Activated naive CD4-positive, alpha-beta T cell treated with Interleukin-2 at 50 U/mL for 16 hours (primary cell): ENCODE measurements around the gene UGT1A8.

Source experiments
- DNase-seq: peaks from one replicate; pipeline ENCODE4 v3.0.0-alpha.2; 2020

UGT1A8 gene

GRCh38 chr2:233803292-233803911, 186.0 kb downstream of the UGT1A8 start:
- no peak for DNase-seq

DNA sequence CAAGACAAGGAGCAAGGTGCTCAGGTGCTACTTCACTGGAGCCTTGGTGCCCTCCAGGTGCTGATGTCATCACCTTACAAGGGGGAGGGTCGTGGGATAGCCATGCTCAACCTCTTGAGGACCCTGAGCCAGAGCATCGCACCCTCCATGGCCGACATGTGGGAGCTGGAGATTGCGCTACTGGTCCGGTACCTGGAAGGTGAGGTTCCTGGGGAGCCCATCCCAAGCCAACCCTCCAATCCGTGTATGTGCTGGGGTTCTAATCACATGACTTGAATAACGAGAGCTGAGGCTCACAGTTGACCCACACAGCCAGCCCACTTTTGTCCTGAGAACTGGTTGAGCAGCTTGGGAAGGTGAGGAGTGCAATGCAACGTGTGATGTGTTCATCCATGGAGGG, 186.6 kb downstream of the UGT1A8 start:
- DNase-seq = no peak

GRCh38 chr2:233807215-233807865, 189.9 kb downstream of the UGT1A8 start:
- DNase-seq = no peak

GRCh38 chr2:233807966-233808935, 190.8 kb downstream of the UGT1A8 start:
- DNase-seq = no peak

DNA sequence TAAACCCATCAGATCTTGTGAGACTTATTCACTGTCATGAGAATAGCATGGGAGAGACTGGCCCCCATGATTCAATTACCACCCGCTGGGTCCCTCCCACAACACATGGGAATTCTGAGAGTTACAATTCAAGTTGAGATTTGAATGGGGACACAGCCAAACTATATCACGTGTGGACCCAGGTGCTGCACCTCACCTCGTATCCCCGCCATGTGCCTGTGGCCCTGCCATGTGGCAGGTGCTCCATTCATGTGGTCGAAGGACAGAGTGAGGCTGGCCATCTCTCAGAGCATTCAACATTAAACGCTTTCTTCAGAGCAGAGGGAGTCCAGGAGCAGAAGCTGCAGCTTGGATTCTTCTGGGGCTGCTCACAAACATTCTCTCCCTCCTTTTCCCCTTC, 193.0 kb downstream of the UGT1A8 start:
- DNase-seq = peak; percentile 0

GRCh38 chr2:233811087-233811486, 193.7 kb downstream of the UGT1A8 start:
- no peak for DNase-seq

DNA sequence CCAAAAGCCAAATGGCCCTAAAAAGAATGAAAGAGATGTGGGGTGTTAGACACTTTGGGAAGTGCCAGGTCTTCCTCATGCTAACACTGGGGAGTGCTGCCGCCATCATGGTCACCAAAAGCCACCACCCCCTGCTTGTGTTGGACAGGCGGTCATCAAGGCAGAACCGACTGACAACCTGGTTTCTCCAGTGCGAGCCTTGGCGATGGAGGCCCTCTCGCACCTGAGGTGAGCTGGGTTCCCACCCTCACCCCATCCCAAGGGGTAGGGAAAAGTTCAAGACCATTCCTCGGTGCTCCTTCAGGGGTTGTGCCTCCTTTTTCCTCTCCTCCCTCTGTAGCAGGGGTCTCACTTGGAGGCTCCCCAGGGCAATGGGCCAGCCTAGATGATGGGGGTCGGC, 194.3 kb downstream of the UGT1A8 start:
- DNase-seq = no peak

DNA sequence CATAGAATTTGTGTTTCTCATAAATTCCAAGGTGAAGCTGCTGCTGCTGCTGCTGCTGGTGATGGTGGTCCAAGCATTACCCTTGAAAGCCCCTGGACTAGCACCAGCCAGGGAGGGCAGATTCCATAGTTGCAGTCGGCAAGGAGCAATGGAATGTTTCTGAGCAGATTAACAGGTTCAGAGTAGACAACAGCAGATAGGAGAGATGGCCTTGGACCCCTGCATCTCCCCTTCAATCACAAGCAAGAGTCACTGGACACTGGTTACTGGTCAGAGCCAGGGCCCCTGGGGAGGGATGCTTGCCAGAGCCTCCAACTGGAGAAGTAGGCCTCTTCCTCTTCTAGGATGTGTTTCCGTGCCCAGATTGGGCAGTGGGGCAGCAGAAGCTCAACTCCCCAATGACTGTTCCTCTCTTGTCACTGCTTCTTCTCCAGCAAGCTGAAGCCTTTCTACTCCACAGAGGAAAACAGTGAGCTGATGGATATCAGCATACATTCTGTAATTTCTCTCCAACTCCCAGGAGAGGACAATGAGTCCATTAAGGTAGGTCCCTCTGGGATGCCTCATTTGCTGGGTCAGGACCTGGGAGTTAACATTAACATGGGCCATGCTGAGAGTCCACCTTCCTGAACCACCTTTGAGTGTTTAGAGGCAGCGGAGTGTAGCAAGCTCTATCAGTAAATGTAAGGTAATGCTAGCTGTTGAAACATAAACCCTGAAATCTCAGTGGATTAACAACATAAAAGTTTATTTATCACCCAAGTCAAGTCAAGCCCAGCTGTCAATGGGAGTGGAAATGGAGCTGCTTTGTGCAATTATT, 196.0 kb downstream of the UGT1A8 start:
- no peak for DNase-seq

- DNase-seq = no peak
Observed at GRCh38 chr2:233814056-233814835, 196.8 kb downstream of the UGT1A8 start.

DNA sequence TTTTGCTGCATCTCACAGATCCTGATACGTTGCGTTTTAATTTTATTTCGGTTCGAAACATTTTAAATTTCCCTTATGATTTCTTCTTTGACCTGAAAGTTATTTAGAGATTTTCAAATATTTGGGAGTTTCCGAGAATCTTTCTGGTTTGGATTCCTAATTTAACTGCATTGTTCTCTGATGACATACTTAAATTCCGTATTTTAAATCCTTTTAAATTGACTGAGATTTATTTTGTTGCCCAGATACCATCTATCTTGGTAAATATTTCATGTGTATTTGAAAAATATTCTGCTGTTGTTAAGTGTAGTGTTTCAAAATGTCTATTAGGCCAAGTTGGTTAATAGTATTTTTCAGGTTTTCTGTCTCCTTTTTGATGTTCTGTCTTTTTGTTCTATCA, 198.4 kb downstream of the UGT1A8 start:
- DNase-seq = no peak

DNA sequence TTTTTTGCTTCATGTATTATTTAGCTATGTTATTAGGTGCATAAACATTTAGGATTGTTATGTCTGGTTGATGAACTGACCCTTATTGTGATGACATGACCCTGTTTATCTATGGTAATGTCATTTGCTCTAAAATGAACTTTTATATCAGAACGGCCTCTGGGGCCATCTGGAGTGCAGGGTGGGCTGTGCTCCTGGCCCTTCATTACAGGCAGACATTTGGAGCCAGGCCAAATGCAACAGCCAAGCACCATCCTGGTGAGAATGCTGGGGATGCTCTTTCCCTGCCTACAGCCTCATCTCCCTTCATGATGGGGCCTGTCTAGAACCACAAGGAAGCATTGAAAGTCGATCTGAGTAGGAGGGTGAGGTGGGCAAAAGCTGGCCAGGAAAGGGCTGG, 198.9 kb downstream of the UGT1A8 start:
- DNase-seq = no peak

GRCh38 chr2:233816771-233817170, 199.3 kb downstream of the UGT1A8 start:
- DNase-seq = no peak

DNA sequence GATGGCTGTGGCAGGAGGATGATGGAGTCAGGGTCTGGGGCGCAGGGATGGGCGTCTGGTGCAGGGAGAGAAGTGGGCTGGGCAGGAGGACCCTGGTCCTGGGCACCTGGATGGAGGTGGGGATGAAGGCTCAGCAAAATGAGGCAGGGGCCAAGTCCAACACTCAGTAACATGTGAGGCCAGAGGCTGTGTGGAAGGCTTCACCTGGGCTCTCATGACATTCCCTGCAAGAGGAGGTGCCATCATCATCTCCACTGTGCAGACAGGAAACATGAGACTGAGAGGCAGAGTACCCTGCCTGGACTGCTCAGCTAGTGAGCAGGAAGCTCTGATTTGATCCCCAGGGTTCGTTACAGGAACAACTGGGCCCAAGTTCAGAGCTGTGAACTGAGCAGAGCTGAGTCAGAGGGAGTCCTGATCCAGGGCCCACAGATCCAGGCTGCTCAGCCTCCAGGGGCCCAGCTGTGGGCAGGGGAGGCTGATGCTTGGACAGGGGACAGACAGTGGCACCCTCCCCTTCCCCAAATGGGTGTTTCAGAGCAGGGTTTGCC, 200.0 kb downstream of the UGT1A8 start:
- no peak for DNase-seq

DNA sequence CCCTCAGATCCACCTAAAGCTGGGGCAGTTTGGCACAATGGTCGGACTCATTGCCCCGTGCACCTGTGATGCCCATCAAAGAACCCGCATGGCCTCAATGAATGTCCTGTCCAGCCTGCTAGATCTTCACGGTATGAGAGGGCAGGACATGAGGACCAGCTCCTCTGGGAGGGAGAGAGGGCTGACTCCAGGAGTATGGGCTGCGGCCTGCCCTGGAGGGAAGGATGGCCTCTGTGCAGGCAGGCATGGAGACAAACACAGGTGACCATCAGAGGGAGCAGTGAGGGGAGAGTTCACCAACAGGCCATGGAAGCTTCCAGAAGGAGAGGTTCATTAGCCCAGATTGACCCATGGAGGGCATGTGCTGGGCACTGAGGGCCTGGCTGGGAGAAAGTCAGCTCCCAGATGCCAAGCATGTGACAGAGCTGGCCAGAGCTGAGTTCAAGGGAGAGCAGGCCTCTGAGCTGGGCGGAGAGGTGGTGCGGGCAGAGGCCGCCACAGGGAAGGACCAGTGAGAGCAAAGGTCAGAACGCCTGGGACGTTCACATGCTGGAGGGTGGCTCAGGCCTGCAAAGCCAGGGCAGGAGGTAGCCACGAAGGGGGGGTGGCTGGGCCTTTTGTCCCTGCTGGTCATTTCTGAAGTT, 200.7 kb downstream of the UGT1A8 start:
- no peak for DNase-seq

- DNase-seq = no peak
Observed at GRCh38 chr2:233818639-233819621, 201.5 kb downstream of the UGT1A8 start.

- DNase-seq = no peak
Observed at GRCh38 chr2:233819884-233820773, 202.7 kb downstream of the UGT1A8 start.

GRCh38 chr2:233820774-233821105, 203.3 kb downstream of the UGT1A8 start:
- DNase-seq = no peak

DNA sequence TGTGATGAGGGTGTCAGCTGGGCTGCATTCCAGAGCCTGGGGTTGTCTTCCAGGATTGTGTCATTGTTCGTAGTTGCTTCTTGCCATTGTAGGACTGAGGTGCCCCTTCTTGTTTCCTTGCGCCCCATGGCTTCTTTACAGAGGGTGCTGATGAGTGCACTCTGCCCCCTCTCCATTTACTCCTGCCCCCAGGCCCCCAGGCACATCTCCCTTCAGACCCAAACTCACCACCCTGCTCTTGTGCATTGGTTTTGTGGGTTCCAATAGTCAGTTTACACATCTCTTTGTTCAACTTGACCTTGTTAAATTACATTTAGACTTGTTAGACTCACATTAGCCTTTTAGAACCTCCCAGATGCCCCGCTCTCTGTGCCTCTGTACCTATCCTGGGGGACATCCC, 203.8 kb downstream of the UGT1A8 start:
- no peak for DNase-seq

DNA sequence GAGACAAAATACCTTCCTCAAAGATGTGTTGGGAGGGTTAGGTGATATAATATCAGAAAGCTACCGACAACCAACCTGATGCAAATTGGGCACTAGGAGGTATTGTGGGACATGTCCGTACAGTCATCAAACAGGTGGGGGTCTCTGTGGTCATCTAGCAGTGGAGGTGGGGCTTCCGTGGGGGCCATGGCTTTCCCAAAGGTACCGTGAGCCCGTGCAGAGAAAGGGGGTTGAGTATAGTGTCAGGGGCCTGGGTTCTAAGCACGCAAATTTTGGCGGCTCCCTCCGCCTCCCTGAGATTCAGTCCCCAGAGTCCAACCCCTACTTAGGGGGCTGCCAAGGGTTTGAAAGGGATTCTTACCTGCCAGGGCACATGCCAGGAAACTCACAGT, 204.3 kb downstream of the UGT1A8 start:
- DNase-seq = no peak
